IMR-90 (cell line): Measurements from ENCODE around the gene FGGY. TPM values are rescaled to one million over a fixed set of nuclear protein-coding genes. Genes with fewer than 3 reads are reported as not detected.

Experiments used
- ATAC-seq: fragments of 200-7000 bp; cut with Tn5 transposase; 2 replicates; pipeline ENCODE4 v1.9.1; 2020; ENCODE audit warnings: low read depth, mild to moderate bottlenecking, moderate library complexity
- BruUV-seq: library from RNA; stranded (reverse); fragments of 400-500 nt; replicated peaks from 2 replicates; lab custom pipeline; 2021; lab: Mats Ljungman, UMichigan
- CTCF ChIA-PET: fragments of 300-600 bp; formaldehyde crosslinking; extraction: SDS; loops from one replicate; lab custom pipeline; 2021; ENCODE audit warnings: antibody characterized with exemption; lab: Yijun Ruan, JAX
- POLR2A ChIA-PET: fragments of 300-600 bp; sonication (Branson Sonifier 250); formaldehyde crosslinking; loops from one replicate; lab custom pipeline; 2022; ENCODE audit warnings: antibody characterized with exemption; ENCODE audit not compliant: unreplicated experiment; lab: Charles Lee
- DNase-seq: peaks from one replicate; pipeline ENCODE4 v3.0.0; 2013
- H2AFZ ChIP-seq: replicated peaks from 2 replicates; pipeline ENCODE3; 2013; ENCODE audit warnings: low read length, mild to moderate bottlenecking; ENCODE audit not compliant: poor library complexity
- H2AK5ac ChIP-seq: 2 replicates; pipeline ENCODE4 v1.6.1; 2013; ENCODE audit warnings: low read depth, low read length, inconsistent platforms
- H2AK9ac ChIP-seq: replicated peaks from 2 replicates; pipeline ENCODE3; 2013; ENCODE audit warnings: mild to moderate bottlenecking, low read depth, low read length, moderate library complexity; ENCODE audit not compliant: poor library complexity
- H2BK120ac ChIP-seq: 2 replicates; pipeline ENCODE4 v1.6.1; 2013; ENCODE audit warnings: low read depth, low read length, inconsistent platforms
- H2BK15ac ChIP-seq: 3 replicates; pipeline ENCODE4 v1.6.1; 2013; ENCODE audit warnings: low read depth, low read length, inconsistent platforms
- H2BK20ac ChIP-seq: 2 replicates; pipeline ENCODE4 v1.6.1; 2013; ENCODE audit warnings: low read depth, mild to moderate bottlenecking, inconsistent platforms, low read length, moderate library complexity
- H2BK5ac ChIP-seq: 2 replicates; pipeline ENCODE4 v1.6.1; 2013; ENCODE audit warnings: mild to moderate bottlenecking, low read depth, low read length, inconsistent platforms; ENCODE audit not compliant: poor library complexity, severe bottlenecking
- H3K14ac ChIP-seq: replicated peaks from 2 replicates; pipeline ENCODE4 v1.6.1; 2013; ENCODE audit warnings: low read depth, low read length, inconsistent platforms
- H3K18ac ChIP-seq: 2 replicates; pipeline ENCODE4 v1.6.1; 2013; ENCODE audit warnings: low read depth, low read length, control low read depth
- H3K23ac ChIP-seq: 2 replicates; pipeline ENCODE4 v1.6.1; 2013; ENCODE audit warnings: low read depth, low read length, inconsistent platforms
- H3K27ac ChIP-seq: 2 replicates; pipeline ENCODE4 v1.5.1; 2013; ENCODE audit warnings: mild to moderate bottlenecking, control low read depth, low read length; ENCODE audit not compliant: insufficient read depth
- H3K27me3 ChIP-seq: 2 replicates; pipeline ENCODE4 v1.6.1; 2013; ENCODE audit warnings: low read length; ENCODE audit not compliant: control insufficient read depth, insufficient read depth
- H3K36me3 ChIP-seq: 2 replicates; pipeline ENCODE4 v1.6.1; 2013; ENCODE audit warnings: low read length, mixed read lengths; ENCODE audit not compliant: control insufficient read depth, insufficient read depth
- H3K4ac ChIP-seq: 2 replicates; pipeline ENCODE4 v1.6.1; 2013; ENCODE audit warnings: low read depth, low read length, inconsistent platforms
- H3K4me1 ChIP-seq: 2 replicates; pipeline ENCODE4 v1.6.1; 2013; ENCODE audit warnings: low read length, mixed read lengths; ENCODE audit not compliant: control insufficient read depth, insufficient read depth
- H3K4me2 ChIP-seq: 2 replicates; pipeline ENCODE4 v1.6.1; 2013; ENCODE audit warnings: low read depth, mild to moderate bottlenecking, control low read depth, low read length, moderate library complexity
- H3K4me3 ChIP-seq: 2 replicates; pipeline ENCODE4 v1.5.1; 2013; ENCODE audit warnings: low read depth, mild to moderate bottlenecking, control low read depth, low read length, moderate library complexity; ENCODE audit not compliant: insufficient read depth
- H3K56ac ChIP-seq: 2 replicates; pipeline ENCODE4 v1.6.1; 2013; ENCODE audit warnings: low read length, inconsistent platforms; ENCODE audit not compliant: insufficient read depth; ENCODE audit errors: extremely low read depth
- H3K79me1 ChIP-seq, 2 experiments: 2 replicates each; pipeline ENCODE4 v1.6.1; 2013; ENCODE audit warnings: low read length in 2 of 2, inconsistent platforms in 1 of 2, low read depth in 1 of 2
- H3K9ac ChIP-seq: 2 replicates; pipeline ENCODE4 v1.6.1; 2013; ENCODE audit warnings: low read depth, low read length, control low read depth
- H3K9me1 ChIP-seq: 2 replicates; pipeline ENCODE4 v1.6.1; 2013; ENCODE audit warnings: low read length, inconsistent platforms; ENCODE audit not compliant: insufficient read depth
- H3K9me3 ChIP-seq: 2 replicates; pipeline ENCODE4 v1.6.1; 2013; ENCODE audit warnings: low read length; ENCODE audit not compliant: control insufficient read depth, insufficient read depth
- H4K20me1 ChIP-seq: 2 replicates; pipeline ENCODE4 v1.6.1; 2013; ENCODE audit warnings: low read length, inconsistent platforms; ENCODE audit not compliant: insufficient read depth
- H4K5ac ChIP-seq: 2 replicates; pipeline ENCODE4 v1.6.1; 2013; ENCODE audit warnings: mild to moderate bottlenecking, low read depth, low read length, control low read depth
- H4K8ac ChIP-seq, 2 experiments: 2 replicates each; pipeline ENCODE4 v1.6.1; 2013; ENCODE audit warnings: low read depth in 2 of 2, low read length in 2 of 2, control low read depth in 1 of 2, inconsistent platforms in 1 of 2
- H4K91ac ChIP-seq: 2 replicates; pipeline ENCODE4 v1.6.1; 2013; ENCODE audit warnings: low read depth, low read length, inconsistent platforms; ENCODE audit not compliant: insufficient read depth
- CEBPB ChIP-seq: IDR thresholded peaks from 2 replicates; pipeline ENCODE4 v1.6.1; 2012; ENCODE audit warnings: low read depth, low read length, improper control_type of control experiment
- POLR2A ChIP-seq: IDR thresholded peaks from 2 replicates; pipeline ENCODE4 v1.6.1; 2012; ENCODE audit warnings: mild to moderate bottlenecking, low read depth, low read length
- USF2 ChIP-seq: fragments of 150-350 bp; IDR thresholded peaks from 2 replicates; pipeline ENCODE4 v1.6.1; 2017; ENCODE audit warnings: mild to moderate bottlenecking, antibody characterized with exemption, low read length, low read depth
- WGBS, 2 experiments: methylation state at CpG; one replicate each; pipeline versions ENCODE4 v1.1.5 to v1.1.7; 2013; ENCODE audit warnings: missing lambda C conversion rate in 2 of 2; ENCODE audit not compliant: insufficient read length in 1 of 2; ENCODE audit errors: extremely low coverage in 2 of 2; 5-methylcytosine and 5-hydroxymethylcytosine counted together
- dilution Hi-C: fragments of 300-500 bp; cut with HindIII; formaldehyde crosslinking; loops from one replicate; pipeline ENCODE4 v1.14.3; 2018; ENCODE audit warnings: low sequenced_read_pairs; ENCODE audit not compliant: unreplicated experiment
- in situ Hi-C: fragments of 300-500 bp; cut with MboI; formaldehyde crosslinking; loops from 3 replicates; pipeline ENCODE4 v1.14.3; 2019; ENCODE audit warnings: low sequenced_read_pairs, inconsistent platforms, mixed read lengths
- intact Hi-C: fragments of 100-400 bp; cut with micrococcal nuclease; formaldehyde crosslinking; loops from 2 replicates; pipeline ENCODE4 v1.10.0; 2022
- polyA plus RNA-seq, 3 experiments: library from polyadenylated mRNA; depleted of rRNA; stranded (reverse); fragments of >200 nt; gene quantifications; 2 replicates each; pipeline ENCODE4 v1.2.3, GENCODE V29; 2012; ENCODE audit warnings: low replicate concordance in 1 of 3
- total RNA-seq: library from RNA; depleted of rRNA; stranded (reverse); fragments of >200 nt; gene quantifications from 2 replicates; pipeline ENCODE4 v1.2.3, GENCODE V29; 2012

FGGY gene
- total and polyA plus RNA-seq, 2 of the 4 experiments (the other 2 are of a cell fraction) = 5.6 to 14.0 TPM

- Histone ChIP-seq H3K9me1 (0 out of 2 replicates have a peak, but pooled peaks cover 3% of the 10 kb centered on the region), H3K27ac (no peak overlapping the region), H2AFZ (no peak overlapping the region), H3K9ac (no peak overlapping the region), H3K36me3 (no peaks in the 10 kb centered on the region), H3K9me3 (no peaks in the 10 kb centered on the region), H2BK5ac (no peak overlapping the region), H3K27me3 (no peaks in the 10 kb centered on the region), H3K14ac (no peak overlapping the region), H2AK9ac (no peak overlapping the region), H2BK120ac (no peak overlapping the region), H3K4me2 (no peak overlapping the region), H3K4ac (no peak overlapping the region), H2BK15ac (no peak overlapping the region), H3K18ac (no peak overlapping the region), H4K8ac (no peak overlapping the region), H4K91ac (no peak overlapping the region), H4K5ac (no peak overlapping the region), H3K79me1 (no peaks in the 10 kb centered on the region), H3K4me3 (no peak overlapping the region), H3K23ac (no peak overlapping the region), H3K4me1 (peaks cover 2% of the 10 kb centered on the region; the same call in 1 of the 2 replicates), H2AK5ac (no peak overlapping the region), H2BK20ac (no peak overlapping the region), H3K56ac (no peak overlapping the region), H4K20me1 (no peaks in the 10 kb centered on the region)
- TF ChIP-seq POLR2A (no peak), CEBPB (no peak), USF2 (no peak)
- in situ Hi-C loops = no loop called here
- BruUV-seq = no TSS peak
- ATAC-seq = no peak
- WGBS, 2 experiments = no CpG with 5 or more reads among the region's 1 CpG
- intact Hi-C loops = no loop called here
- dilution Hi-C loops = no loop called here
- ChIA-PET POLR2A (no interaction called here), CTCF (no interaction called here)
- DNase-seq = no peak
Observed at GRCh38 chr1:59421232-59421920, 124.5 kb downstream of the FGGY start.
